H1 (cell line): ENCODE measurements around the gene ZC3H18. TPM values are rescaled to one million over a fixed set of nuclear protein-coding genes. Genes with fewer than 3 reads are reported as not detected.

Experiments
- CTCF ChIA-PET: fragments of 300-600 bp; sonication (Branson Sonifier 250); formaldehyde crosslinking; loops from one replicate; lab custom pipeline; 2021; ENCODE audit not compliant: partially characterized antibody; lab: Charles Lee
- POLR2A ChIA-PET: fragments of 300-600 bp; sonication (Branson Sonifier 250); formaldehyde crosslinking; loops from one replicate; lab custom pipeline; 2021; ENCODE audit warnings: inconsistent platforms; ENCODE audit not compliant: partially characterized antibody; lab: Charles Lee
- DNase-seq, 2 experiments: peaks; one replicate each; pipeline versions ENCODE4 v3.0.0 to v3.0.0-alpha.2; 2010 to 2022; ENCODE audit warnings: low spot score in 2 of 2, low read depth in 1 of 2, mixed read lengths in 1 of 2
- FAIRE-seq: peaks from 2 replicates; lab custom pipeline; 2011; peaks lifted over from hg19 to GRCh38; lab: Jason Lieb, UNC
- H2AFZ ChIP-seq: 2 replicates; pipeline ENCODE4 v1.8.1; 2012; ENCODE audit warnings: low read length, inconsistent platforms
- H2AK5ac ChIP-seq: 2 replicates; pipeline ENCODE4 v1.6.1; 2013; ENCODE audit warnings: low read depth, low read length
- H2BK120ac ChIP-seq: replicated peaks from 2 replicates; pipeline ENCODE3; 2013; ENCODE audit warnings: low read depth, low read length, inconsistent platforms
- H2BK12ac ChIP-seq: 2 replicates; pipeline ENCODE4 v1.6.1; 2013; ENCODE audit warnings: low read depth, low read length
- H2BK15ac ChIP-seq: 2 replicates; pipeline ENCODE4 v1.6.1; 2013; ENCODE audit warnings: low read length
- H2BK20ac ChIP-seq: 2 replicates; pipeline ENCODE4 v1.6.1; 2013; ENCODE audit warnings: low read length
- H2BK5ac ChIP-seq: 2 replicates; pipeline ENCODE4 v1.6.1; 2013; ENCODE audit warnings: low read depth, low read length
- H3K14ac ChIP-seq: 2 replicates; pipeline ENCODE4 v1.6.1; 2013; ENCODE audit warnings: inconsistent platforms; ENCODE audit not compliant: insufficient read length
- H3K18ac ChIP-seq: 2 replicates; pipeline ENCODE4 v1.6.1; 2013; ENCODE audit warnings: low read length; ENCODE audit errors: extremely low read depth
- H3K23ac ChIP-seq: 2 replicates; pipeline ENCODE4 v1.6.1; 2013; ENCODE audit warnings: inconsistent platforms; ENCODE audit not compliant: insufficient read length
- H3K23me2 ChIP-seq: 2 replicates; pipeline ENCODE4 v1.6.1; 2013; ENCODE audit warnings: low read depth, low read length
- H3K27ac ChIP-seq: 2 replicates; pipeline ENCODE4 v1.6.1; 2011; ENCODE audit warnings: low read depth, low read length, inconsistent platforms
- H3K27me3 ChIP-seq, 4 experiments: replicated peaks in 1 of 4; 1 replicate in 1 of 4; 2 replicates in 3 of 4; pipeline versions ENCODE4 v1.6.1 to v1.8.1; 2011 to 2013; ENCODE audit warnings: low read length in 3 of 4, mild to moderate bottlenecking in 3 of 4, inconsistent platforms in 2 of 4, mixed read lengths in 2 of 4, moderate library complexity in 1 of 4; ENCODE audit not compliant: control insufficient read depth in 3 of 4, insufficient read depth in 3 of 4; ENCODE audit errors: extremely low read depth in 1 of 4
- H3K36me3 ChIP-seq, 4 experiments: 2 replicates each; pipeline versions ENCODE4 v1.6.1 to v1.8.1; 2011 to 2013; ENCODE audit warnings: mild to moderate bottlenecking in 4 of 4, low read length in 3 of 4, moderate library complexity in 2 of 4, control low read depth in 1 of 4, inconsistent platforms in 1 of 4; ENCODE audit not compliant: insufficient read depth in 4 of 4, control insufficient read depth in 2 of 4
- H3K4ac ChIP-seq: replicated peaks from 2 replicates; pipeline ENCODE3; 2013; ENCODE audit warnings: low read length, low read depth, mixed read lengths, inconsistent platforms; ENCODE audit not compliant: insufficient read length
- H3K4me1 ChIP-seq, 4 experiments: replicated peaks in 1 of 4; 1 replicate in 1 of 4; 2 replicates in 3 of 4; pipeline versions ENCODE4 v1.6.1 to v1.8.1; 2011 to 2013; ENCODE audit warnings: low read length in 3 of 4, inconsistent platforms in 2 of 4, mixed read lengths in 1 of 4; ENCODE audit not compliant: insufficient read depth in 4 of 4, control insufficient read depth in 3 of 4
- H3K4me2 ChIP-seq, 2 experiments: 2 replicates each; pipeline versions ENCODE4 v1.6.1 to v1.8.1; 2011 to 2013; ENCODE audit warnings: low read depth in 2 of 2, low read length in 2 of 2, control low read depth in 1 of 2, inconsistent platforms in 1 of 2, mild to moderate bottlenecking in 1 of 2; ENCODE audit not compliant: insufficient read depth in 1 of 2
- H3K4me3 ChIP-seq, 4 experiments: fragments of 200-600, 300-600 bp in 1 of 4; sonication (generic), shearing (Covaris generic), sonication (Bioruptor Twin) in 1 of 4; 2 replicates each; pipeline versions ENCODE4 v1.5.1 to v1.8.1; 2011 to 2016; ENCODE audit warnings: low read length in 4 of 4, low read depth in 3 of 4, control low read depth in 2 of 4, inconsistent platforms in 2 of 4, mild to moderate bottlenecking in 2 of 4, mixed read lengths in 1 of 4, moderate library complexity in 1 of 4; ENCODE audit not compliant: insufficient read depth in 2 of 4; ENCODE audit errors: extremely low read depth in 1 of 4
- H3K56ac ChIP-seq: replicated peaks from 2 replicates; pipeline ENCODE3; 2013; ENCODE audit warnings: low read depth, mild to moderate bottlenecking, mixed read lengths, low read length, inconsistent platforms; ENCODE audit not compliant: insufficient read length
- H3K79me1 ChIP-seq: 2 replicates; pipeline ENCODE4 v1.6.1; 2013; ENCODE audit warnings: low read depth, low read length, control low read depth
- H3K79me2 ChIP-seq, 2 experiments: 2 replicates each; pipeline versions ENCODE4 v1.6.1 to v1.8.1; 2012 to 2013; ENCODE audit warnings: low read length in 2 of 2, mild to moderate bottlenecking in 2 of 2, inconsistent platforms in 1 of 2; ENCODE audit not compliant: insufficient read depth in 2 of 2, control insufficient read depth in 1 of 2
- H3K9ac ChIP-seq, 4 experiments: replicated peaks in 1 of 4; 1 replicate in 1 of 4; 2 replicates in 3 of 4; pipeline versions ENCODE4 v1.6.1 to v1.8.1; 2011 to 2013; ENCODE audit warnings: low read depth in 3 of 4, low read length in 3 of 4, control low read depth in 2 of 4, mild to moderate bottlenecking in 2 of 4, moderate library complexity in 2 of 4, inconsistent platforms in 1 of 4; ENCODE audit errors: extremely low read depth in 1 of 4
- H3K9me3 ChIP-seq, 2 experiments: 2 replicates each; pipeline versions ENCODE4 v1.6.1 to v1.8.1; 2012 to 2013; ENCODE audit warnings: mild to moderate bottlenecking in 2 of 2, moderate library complexity in 2 of 2, control low read depth in 1 of 2, inconsistent platforms in 1 of 2, low read depth in 1 of 2, low read length in 1 of 2, mixed read lengths in 1 of 2; ENCODE audit not compliant: insufficient read depth in 2 of 2
- H4K20me1 ChIP-seq, 2 experiments: replicated peaks in 1 of 2; 2 replicates each; pipeline versions ENCODE3 to v1.8.1; 2011 to 2013; ENCODE audit warnings: inconsistent platforms in 2 of 2, low read length in 2 of 2, mild to moderate bottlenecking in 1 of 2; ENCODE audit not compliant: insufficient read depth in 2 of 2, control insufficient read depth in 1 of 2
- H4K5ac ChIP-seq: 2 replicates; pipeline ENCODE4 v1.6.1; 2013; ENCODE audit warnings: low read length, low read depth, mixed read lengths, inconsistent platforms; ENCODE audit not compliant: insufficient read length
- H4K8ac ChIP-seq: 2 replicates; pipeline ENCODE4 v1.8.0; 2013; ENCODE audit warnings: mild to moderate bottlenecking, moderate library complexity, low read length, inconsistent platforms; ENCODE audit not compliant: insufficient read depth; ENCODE audit errors: extremely low read depth
- H4K91ac ChIP-seq: replicated peaks from 2 replicates; pipeline ENCODE3; 2013; ENCODE audit warnings: low read length, mixed read lengths, inconsistent platforms; ENCODE audit not compliant: insufficient read length
- BRCA1 ChIP-seq: IDR thresholded peaks from 2 replicates; pipeline ENCODE4 v1.6.1; 2012; ENCODE audit warnings: low read depth, low read length, improper control_type of control experiment
- CHD2 ChIP-seq: IDR thresholded peaks from 2 replicates; pipeline ENCODE4 v1.6.1; 2012; ENCODE audit warnings: low read length, improper control_type of control experiment
- CREB1 ChIP-seq: IDR thresholded peaks from 2 replicates; pipeline ENCODE4 v1.6.1; 2012; ENCODE audit warnings: inconsistent platforms
- KDM5A ChIP-seq: fragments of 200-600 bp; IDR thresholded peaks from 2 replicates; pipeline ENCODE4 v1.7.1; 2012; ENCODE audit warnings: mild to moderate bottlenecking, low read length, inconsistent platforms, mixed read lengths
- SAP30 ChIP-seq: fragments of 300-600 bp; sonication (generic); IDR thresholded peaks from 2 replicates; pipeline ENCODE4 v1.7.1; 2012; ENCODE audit warnings: low read length, moderate library complexity, mild to moderate bottlenecking, inconsistent platforms; ENCODE audit not compliant: insufficient read depth, insufficient replicate concordance
- SP1 ChIP-seq: IDR thresholded peaks from 2 replicates; pipeline ENCODE4 v1.6.1; 2011; ENCODE audit warnings: low read depth, low read length
- SP4 ChIP-seq: IDR thresholded peaks from 2 replicates; pipeline ENCODE4 v1.6.1; 2012; ENCODE audit warnings: low read length, inconsistent platforms
- whole genome bisulfite sequencing, 2 experiments: shearing (Covaris generic) in 1 of 2; methylation state at CpG; one replicate each; pipeline versions ENCODE4 v1.1.6 to v1.1.7; 2013 to 2015; ENCODE audit warnings: low lambda C conversion rate in 2 of 2, mixed read lengths in 2 of 2, inconsistent platforms in 1 of 2, low coverage in 1 of 2, missing lambda C conversion rate in 1 of 2; ENCODE audit not compliant: insufficient replicate concordance in 2 of 2, insufficient coverage in 1 of 2, insufficient read length in 1 of 2; ENCODE audit errors: extremely low coverage in 1 of 2, missing lambda C conversion rate in 1 of 2; 5-methylcytosine and 5-hydroxymethylcytosine counted together
- polyA plus RNA-seq, 7 experiments: library from polyadenylated mRNA; depleted of rRNA in 3 of 7; stranded (reverse) in 5 of 7; unstranded in 2 of 7; fragments of >200 nt in 5 of 7; fragments of 200-250 nt in 2 of 7; gene quantifications; 1 replicate in 5 of 7; 2 replicates in 1 of 7; 4 replicates in 1 of 7; pipeline versions ENCODE4 v1.2.1 to v1.2.3, GENCODE V29; 2011 to 2013; ENCODE audit warnings: missing spikeins in 2 of 7, mixed read lengths in 2 of 7
- total RNA-seq: library from RNA; stranded (reverse); fragmentation: NEBNext Ultra II Directional; extraction: Animal tissue kit (Norgen Biotek cat#: 25700); gene quantifications from 2 replicates; pipeline ENCODE4 v1.2.1, GENCODE V29; 2021
- TF ChIP-seq, protein P1 (sequence below): IDR thresholded peaks from 2 replicates; pipeline ENCODE4 v1.6.1; 2012; ENCODE audit warnings: inconsistent platforms

Gene ZC3H18
- total and polyA plus RNA-seq, 2 of the 8 experiments (the other 6 are each of a cell fraction or from before 2014, with no cell fraction given) = 12.1 to 73.2 TPM

DNA sequence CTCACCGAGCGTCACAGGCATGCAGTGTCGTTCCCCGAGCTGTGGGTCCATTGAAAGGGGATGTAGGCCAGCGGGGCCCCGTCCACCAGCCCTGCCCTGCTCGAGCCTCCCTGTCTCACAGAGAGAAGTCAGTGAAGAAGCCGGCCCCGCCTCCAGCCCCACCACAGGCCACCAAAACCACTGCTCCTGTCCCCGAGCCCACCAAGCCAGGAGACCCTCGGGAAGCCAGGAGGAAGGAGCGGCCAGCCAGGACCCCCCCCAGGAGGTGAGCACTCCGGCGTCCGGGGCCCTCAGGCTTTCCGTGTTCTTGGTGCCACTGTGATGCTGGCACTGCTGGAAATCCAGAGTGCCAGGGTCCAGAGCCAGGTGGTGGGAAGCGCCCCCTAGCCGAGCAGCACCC, 54.3 kb downstream of the ZC3H18 start:
- H3K36me3 ChIP-seq = peaks cover 16 to 35% (median 23%) of the 10 kb centered on the region in 4 experiments
- H3K18ac ChIP-seq = no peak overlapping the region
- WGBS, 2 experiments = 92% methylated on average over 9 of the region's 18 CpGs; no CpG with 5 or more reads in 1 of the 2 experiments
- peaks cover 0 to 7% (median 3%) of the 10 kb centered on the region in 4 experiments; a peak in 5 of 7 replicates for H3K4me1 ChIP-seq
- no peak overlapping the region for H2BK15ac ChIP-seq
- H2BK5ac ChIP-seq = no peak overlapping the region
- no peak overlapping the region for H3K23ac ChIP-seq
- no peak overlapping the region for H3K4me3 ChIP-seq
- DNase-seq = no peak
- no peak overlapping the region for H3K4me2 ChIP-seq
- H3K27ac ChIP-seq = no peak overlapping the region
- H2BK12ac ChIP-seq = no peak overlapping the region
- no peak overlapping the region for H3K14ac ChIP-seq
- CTCF ChIA-PET = interaction anchor here (1.4 to 11.2 kb wide), 3 partner anchors 9 to 23 kb away, joined by 3 to 89 read pairs (median 5); no protein-coding TSS in a partner anchor
- POLR2A ChIA-PET = no interaction called here
- H3K9ac ChIP-seq = no peak overlapping the region
- no peaks in the 10 kb centered on the region for H3K27me3 ChIP-seq
- no peak overlapping the region for H2AFZ ChIP-seq
- H4K5ac ChIP-seq = no peak overlapping the region
- peak overlapping the region; percentile 42; the same call in 1 of the 2 replicates for H4K8ac ChIP-seq
- no peak for FAIRE-seq
- H3K23me2 ChIP-seq = no peaks in the 10 kb centered on the region
- no peaks in the 10 kb centered on the region for H3K9me3 ChIP-seq
- no peak overlapping the region for H2AK5ac ChIP-seq
- H3K79me2 ChIP-seq = no peaks in the 10 kb centered on the region; a peak in 1 of 4 replicates
- no peak overlapping the region for H3K4ac ChIP-seq
- peaks cover 4% of the 10 kb centered on the region; the same call in 1 of the 2 replicates for H3K79me1 ChIP-seq
- no peak overlapping the region for H2BK20ac ChIP-seq
- no peak overlapping the region for H3K56ac ChIP-seq
- no peak overlapping the region for H4K91ac ChIP-seq
- peaks cover 5 to 11% of the 10 kb centered on the region in 2 experiments for H4K20me1 ChIP-seq
- H2BK120ac ChIP-seq = no peak overlapping the region
- TF ChIP-seq KDM5A (no peak), SAP30 (no peak), SP1 (no peak), SP4 (no peak), CHD2 (no peak), BRCA1 (no peak), CREB1 (no peak)
- TF ChIP-seq, protein P1, sequence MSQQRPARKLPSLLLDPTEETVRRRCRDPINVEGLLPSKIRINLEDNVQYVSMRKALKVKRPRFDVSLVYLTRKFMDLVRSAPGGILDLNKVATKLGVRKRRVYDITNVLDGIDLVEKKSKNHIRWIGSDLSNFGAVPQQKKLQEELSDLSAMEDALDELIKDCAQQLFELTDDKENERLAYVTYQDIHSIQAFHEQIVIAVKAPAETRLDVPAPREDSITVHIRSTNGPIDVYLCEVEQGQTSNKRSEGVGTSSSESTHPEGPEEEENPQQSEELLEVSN = no peak
